Vagina (tissue), 2 donors: ENCODE data around the gene PPP2CA. TPM values are rescaled to one million over a fixed set of nuclear protein-coding genes. Genes with fewer than 3 reads are reported as not detected.
A peak's percentile ranks its signal among the peaks of the same experiment; 100 is the strongest.

ENCODE experiments used
- DNase-seq, 2 donors: peaks; one replicate each; pipeline ENCODE4 v3.0.0-alpha.2; 2017; ENCODE audit errors: extremely low spot score in 2 of 2
- H3K27ac ChIP-seq: fragments of 200-600 bp; sonication (generic); one replicate; pipeline ENCODE4 v1.5.1; 2019
- H3K27me3 ChIP-seq: fragments of 200-600 bp; sonication (generic); one replicate; pipeline ENCODE4 v1.5.1; 2019
- H3K36me3 ChIP-seq, 2 donors: fragments of 200-600 bp; sonication (generic); one replicate each; pipeline ENCODE4 v1.5.1; 2017 to 2019
- H3K4me1 ChIP-seq: fragments of 200-600 bp; sonication (generic); one replicate; pipeline ENCODE4 v1.5.1; 2019
- H3K4me3 ChIP-seq, 2 donors: fragments of 200-600 bp; sonication (generic); 1 replicate in 1 of 2; 2 replicates in 1 of 2; pipeline ENCODE4 v1.5.1; 2016 to 2019
- H3K9me3 ChIP-seq: fragments of 200-600 bp; sonication (generic); one replicate; pipeline ENCODE4 v1.5.1; 2019
- CTCF ChIP-seq, 3 experiments: fragments of 450-650 bp in 2 of 3; fragments of 200-600 bp in 1 of 3; sonication (generic) in 1 of 3; IDR thresholded peaks; one replicate each; pipeline ENCODE4 v1.5.1; 2017 to 2019; ENCODE audit warnings: antibody characterized with exemption in 3 of 3, mild to moderate bottlenecking in 2 of 3, moderate library complexity in 2 of 3
- POLR2A ChIP-seq, 2 donors: fragments of 450-650 bp; IDR thresholded peaks; one replicate each; pipeline ENCODE4 v1.6.1; 2017; ENCODE audit warnings: antibody characterized with exemption in 2 of 2, mild to moderate bottlenecking in 2 of 2, moderate library complexity in 2 of 2
- POLR2AphosphoS5 ChIP-seq, 2 donors: sonication (generic); formaldehyde crosslinking; IDR thresholded peaks; one replicate each; pipeline ENCODE4 v1.9.0; 2017; ENCODE audit warnings: antibody characterized with exemption in 2 of 2, mild to moderate bottlenecking in 2 of 2, low read depth in 1 of 2; ENCODE audit not compliant: insufficient read depth in 1 of 2
- intact Hi-C: fragments of 100-400 bp; cut with DNase I; formaldehyde crosslinking; loops from one replicate; pipeline ENCODE4 v1.15.1; 2023
- total RNA-seq: library from RNA; depleted of rRNA; stranded (reverse); fragments of >200 nt; gene quantifications from one replicate; pipeline ENCODE4 v1.2.3, GENCODE V29; 2016

PPP2CA gene
- total RNA-seq, 1 donor from 2014 or later: 56.2 TPM

- no peak for DNase-seq
- Histone ChIP-seq H3K36me3 (no peaks in the 10 kb centered on the region), H3K9me3 (no peaks in the 10 kb centered on the region), H3K27me3 (no peaks in the 10 kb centered on the region), H3K4me1 (peaks cover 6% of the 10 kb centered on the region), H3K4me3 (no peak overlapping the region), H3K27ac (no peak overlapping the region)
- intact Hi-C loops: no loop called here
- TF ChIP-seq POLR2A (IDR thresholded peaks at IDR 0.05) (no peak), POLR2AphosphoS5 (IDR thresholded peaks at IDR 0.05; ENCODE audit: insufficient read depth in 1 of 2, low read depth in 1 of 2) (no peak), CTCF (IDR thresholded peaks at IDR 0.05) (no peak)
These were observed 19.8 kb upstream of the PPP2CA start for GRCh38 chr5:134245692-134246091.

GRCh38 chr5:134245101-134245604 lies 19.3 kb upstream of the PPP2CA start:
- H3K4me1 ChIP-seq: peaks cover 6% of the 10 kb centered on the region
- no peaks in the 10 kb centered on the region for H3K27me3 ChIP-seq
- H3K4me3 ChIP-seq: no peak overlapping the region
- no peaks in the 10 kb centered on the region for H3K36me3 ChIP-seq
- H3K27ac ChIP-seq: no peak overlapping the region
- no peak for DNase-seq
- intact Hi-C loops: no loop called here
- TF ChIP-seq CTCF (IDR thresholded peaks at IDR 0.05): no peak
- no peak for TF ChIP-seq POLR2AphosphoS5 (IDR thresholded peaks at IDR 0.05; ENCODE audit: insufficient read depth in 1 of 2, low read depth in 1 of 2)
- no peak for TF ChIP-seq POLR2A (IDR thresholded peaks at IDR 0.05)
- H3K9me3 ChIP-seq: no peaks in the 10 kb centered on the region

DNA sequence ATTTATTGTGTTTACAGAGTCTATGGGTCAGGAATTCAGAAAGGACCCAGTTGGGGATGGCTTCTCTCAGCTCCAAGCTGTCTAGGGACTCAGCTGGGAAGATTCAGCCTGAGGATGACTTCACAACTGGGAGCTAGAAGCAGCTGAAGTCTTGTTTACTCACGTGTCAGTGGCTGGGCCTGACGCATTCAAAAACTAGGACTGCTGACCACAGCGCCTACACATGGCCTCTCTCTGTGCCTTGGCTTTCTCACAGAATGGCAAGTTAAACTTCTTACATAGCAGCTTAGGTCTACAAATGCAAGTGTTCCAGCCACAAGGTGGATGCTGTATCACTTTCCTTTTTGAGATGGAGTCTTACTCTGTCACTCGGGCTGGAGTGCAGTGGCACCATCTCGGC lies 16.3 kb upstream of the PPP2CA start:
- no peak overlapping the region for H3K4me3 ChIP-seq
- H3K9me3 ChIP-seq: no peaks in the 10 kb centered on the region
- no peak for TF ChIP-seq POLR2A (IDR thresholded peaks at IDR 0.05)
- no peak for TF ChIP-seq CTCF (IDR thresholded peaks at IDR 0.05)
- TF ChIP-seq POLR2AphosphoS5 (IDR thresholded peaks at IDR 0.05; ENCODE audit: insufficient read depth in 1 of 2, low read depth in 1 of 2): no peak
- no peaks in the 10 kb centered on the region for H3K27me3 ChIP-seq
- no peaks in the 10 kb centered on the region for H3K36me3 ChIP-seq
- H3K4me1 ChIP-seq: peaks cover 6% of the 10 kb centered on the region
- no peak for DNase-seq
- intact Hi-C loops: no loop called here
- no peak overlapping the region for H3K27ac ChIP-seq

GRCh38 chr5:134240421-134240962 lies 14.6 kb upstream of the PPP2CA start:
- H3K27ac ChIP-seq: peak overlapping the region; percentile 21
- no peaks in the 10 kb centered on the region for H3K36me3 ChIP-seq
- TF ChIP-seq POLR2A (IDR thresholded peaks at IDR 0.05) (no peak), CTCF (IDR thresholded peaks at IDR 0.05) (no peak), POLR2AphosphoS5 (IDR thresholded peaks at IDR 0.05; ENCODE audit: insufficient read depth in 1 of 2, low read depth in 1 of 2) (no peak)
- H3K4me1 ChIP-seq: peaks cover 5% of the 10 kb centered on the region
- H3K9me3 ChIP-seq: no peaks in the 10 kb centered on the region
- no peak for DNase-seq
- no peak overlapping the region for H3K4me3 ChIP-seq
- intact Hi-C loops: no loop called here
- H3K27me3 ChIP-seq: no peaks in the 10 kb centered on the region

GRCh38 chr5:134236820-134237219 lies 10.9 kb upstream of the PPP2CA start:
- no peak overlapping the region for H3K4me3 ChIP-seq
- H3K36me3 ChIP-seq: no peaks in the 10 kb centered on the region
- TF ChIP-seq POLR2AphosphoS5 (IDR thresholded peaks at IDR 0.05; ENCODE audit: insufficient read depth in 1 of 2, low read depth in 1 of 2) (no peak), CTCF (IDR thresholded peaks at IDR 0.05) (no peak), POLR2A (IDR thresholded peaks at IDR 0.05) (no peak)
- no peaks in the 10 kb centered on the region for H3K27me3 ChIP-seq
- no peaks in the 10 kb centered on the region for H3K4me1 ChIP-seq
- no peak overlapping the region for H3K27ac ChIP-seq
- no peaks in the 10 kb centered on the region for H3K9me3 ChIP-seq
- intact Hi-C loops: no loop called here
- no peak for DNase-seq
